ENCODE data around the gene MT1E.

Gene MT1E

DNA sequence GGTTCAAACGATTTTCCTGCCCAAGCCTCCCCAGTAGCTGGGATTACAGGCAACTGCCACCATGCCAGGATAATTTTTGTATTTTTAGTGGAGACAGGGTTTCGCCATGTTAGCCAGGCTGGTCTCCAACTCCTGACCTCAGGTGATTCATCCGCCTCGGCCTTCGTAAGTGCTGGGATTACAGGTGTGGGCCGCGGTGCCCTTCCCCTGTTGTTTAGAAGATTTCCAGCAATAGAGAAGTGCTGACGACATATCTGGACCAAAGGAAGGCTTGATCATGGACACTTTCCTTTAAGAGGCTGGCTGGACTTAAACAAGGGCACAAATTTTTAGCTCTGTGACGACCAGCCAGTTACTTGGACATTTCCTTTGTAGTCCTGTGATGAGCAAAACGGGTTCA is 5.6 kb downstream of the MT1E start:
- ChIA-PET POLR2A (interaction anchor here (1.0 kb wide), 1 partner anchor 23 kb away, joined by 3 read pairs; the partner anchor contains the start of gene MT2A), CTCF (interaction anchor here (0.6 to 1.5 kb wide), 2 partner anchors 54 to 184 kb away, joined by 3 to 6 read pairs; no protein-coding TSS in a partner anchor)
- H3K27ac ChIP-seq (ENCODE audit: extremely low read depth, low read depth, low read length) = no peak overlapping the region
- H3K4me1 ChIP-seq (ENCODE audit: control insufficient read depth, insufficient read depth, low read length) = no peaks in the 10 kb centered on the region; the same call in 1 of the 2 replicates
- no peak overlapping the region for H3K4me3 ChIP-seq (ENCODE audit: low read depth, low read length)
- TF ChIP-seq, protein P1, sequence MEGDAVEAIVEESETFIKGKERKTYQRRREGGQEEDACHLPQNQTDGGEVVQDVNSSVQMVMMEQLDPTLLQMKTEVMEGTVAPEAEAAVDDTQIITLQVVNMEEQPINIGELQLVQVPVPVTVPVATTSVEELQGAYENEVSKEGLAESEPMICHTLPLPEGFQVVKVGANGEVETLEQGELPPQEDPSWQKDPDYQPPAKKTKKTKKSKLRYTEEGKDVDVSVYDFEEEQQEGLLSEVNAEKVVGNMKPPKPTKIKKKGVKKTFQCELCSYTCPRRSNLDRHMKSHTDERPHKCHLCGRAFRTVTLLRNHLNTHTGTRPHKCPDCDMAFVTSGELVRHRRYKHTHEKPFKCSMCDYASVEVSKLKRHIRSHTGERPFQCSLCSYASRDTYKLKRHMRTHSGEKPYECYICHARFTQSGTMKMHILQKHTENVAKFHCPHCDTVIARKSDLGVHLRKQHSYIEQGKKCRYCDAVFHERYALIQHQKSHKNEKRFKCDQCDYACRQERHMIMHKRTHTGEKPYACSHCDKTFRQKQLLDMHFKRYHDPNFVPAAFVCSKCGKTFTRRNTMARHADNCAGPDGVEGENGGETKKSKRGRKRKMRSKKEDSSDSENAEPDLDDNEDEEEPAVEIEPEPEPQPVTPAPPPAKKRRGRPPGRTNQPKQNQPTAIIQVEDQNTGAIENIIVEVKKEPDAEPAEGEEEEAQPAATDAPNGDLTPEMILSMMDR (tag by site-specific recombination; IDR thresholded peaks at IDR 0.05) = no peak
- TF ChIP-seq ZNF843 (tag by site-specific recombination; IDR thresholded peaks at IDR 0.05) = no peak
- no peak for TF ChIP-seq SETDB1 (IDR thresholded peaks at IDR 0.05; ENCODE audit: insufficient read length, low read length)
- TF ChIP-seq ZSCAN30 (tag by site-specific recombination; IDR thresholded peaks at IDR 0.05) = no peak
- no peak for TF ChIP-seq ZNF530 (tag by site-specific recombination; IDR thresholded peaks at IDR 0.05; ENCODE audit: low read depth)
- TF ChIP-seq, protein P2, sequence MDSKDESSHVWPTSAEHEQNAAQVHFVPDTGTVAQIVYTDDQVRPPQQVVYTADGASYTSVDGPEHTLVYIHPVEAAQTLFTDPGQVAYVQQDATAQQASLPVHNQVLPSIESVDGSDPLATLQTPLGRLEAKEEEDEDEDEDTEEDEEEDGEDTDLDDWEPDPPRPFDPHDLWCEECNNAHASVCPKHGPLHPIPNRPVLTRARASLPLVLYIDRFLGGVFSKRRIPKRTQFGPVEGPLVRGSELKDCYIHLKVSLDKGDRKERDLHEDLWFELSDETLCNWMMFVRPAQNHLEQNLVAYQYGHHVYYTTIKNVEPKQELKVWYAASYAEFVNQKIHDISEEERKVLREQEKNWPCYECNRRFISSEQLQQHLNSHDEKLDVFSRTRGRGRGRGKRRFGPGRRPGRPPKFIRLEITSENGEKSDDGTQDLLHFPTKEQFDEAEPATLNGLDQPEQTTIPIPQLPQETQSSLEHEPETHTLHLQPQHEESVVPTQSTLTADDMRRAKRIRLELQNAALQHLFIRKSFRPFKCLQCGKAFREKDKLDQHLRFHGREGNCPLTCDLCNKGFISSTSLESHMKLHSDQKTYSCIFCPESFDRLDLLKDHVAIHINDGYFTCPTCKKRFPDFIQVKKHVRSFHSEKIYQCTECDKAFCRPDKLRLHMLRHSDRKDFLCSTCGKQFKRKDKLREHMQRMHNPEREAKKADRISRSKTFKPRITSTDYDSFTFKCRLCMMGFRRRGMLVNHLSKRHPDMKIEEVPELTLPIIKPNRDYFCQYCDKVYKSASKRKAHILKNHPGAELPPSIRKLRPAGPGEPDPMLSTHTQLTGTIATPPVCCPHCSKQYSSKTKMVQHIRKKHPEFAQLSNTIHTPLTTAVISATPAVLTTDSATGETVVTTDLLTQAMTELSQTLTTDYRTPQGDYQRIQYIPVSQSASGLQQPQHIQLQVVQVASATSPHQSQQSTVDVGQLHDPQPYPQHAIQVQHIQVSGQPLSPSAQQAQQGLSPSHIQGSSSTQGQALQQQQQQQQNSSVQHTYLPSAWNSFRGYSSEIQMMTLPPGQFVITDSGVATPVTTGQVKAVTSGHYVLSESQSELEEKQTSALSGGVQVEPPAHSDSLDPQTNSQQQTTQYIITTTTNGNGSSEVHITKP (tag by site-specific recombination; IDR thresholded peaks at IDR 0.05) = no peak
- TF ChIP-seq HOXD13 (CRISPR knock-in tag; IDR thresholded peaks at IDR 0.05; ENCODE audit: borderline replicate concordance) = no peak
- no peak for TF ChIP-seq ZNF791 (tag by site-specific recombination; IDR thresholded peaks at IDR 0.05)
- TF ChIP-seq ZNF785 (tag by site-specific recombination; IDR thresholded peaks at IDR 0.05) = no peak
- TF ChIP-seq ZNF133 (tag by site-specific recombination; IDR thresholded peaks at IDR 0.05) = no peak
- TF ChIP-seq, protein P3, sequence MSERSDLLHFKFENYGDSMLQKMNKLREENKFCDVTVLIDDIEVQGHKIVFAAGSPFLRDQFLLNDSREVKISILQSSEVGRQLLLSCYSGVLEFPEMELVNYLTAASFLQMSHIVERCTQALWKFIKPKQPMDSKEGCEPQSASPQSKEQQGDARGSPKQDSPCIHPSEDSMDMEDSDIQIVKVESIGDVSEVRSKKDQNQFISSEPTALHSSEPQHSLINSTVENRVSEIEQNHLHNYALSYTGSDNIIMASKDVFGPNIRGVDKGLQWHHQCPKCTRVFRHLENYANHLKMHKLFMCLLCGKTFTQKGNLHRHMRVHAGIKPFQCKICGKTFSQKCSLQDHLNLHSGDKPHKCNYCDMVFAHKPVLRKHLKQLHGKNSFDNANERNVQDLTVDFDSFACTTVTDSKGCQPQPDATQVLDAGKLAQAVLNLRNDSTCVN (tag by site-specific recombination; optimal IDR thresholded peaks at IDR 0.05) = no peak
- no peak for TF ChIP-seq ZNF571 (tag by site-specific recombination; IDR thresholded peaks at IDR 0.05)
- TF ChIP-seq SP7 (tag by site-specific recombination; IDR thresholded peaks at IDR 0.05) = no peak
- TF ChIP-seq ZNF433 (tag by site-specific recombination; IDR thresholded peaks at IDR 0.05; ENCODE audit: low read depth) = no peak
- TF ChIP-seq, protein P4, sequence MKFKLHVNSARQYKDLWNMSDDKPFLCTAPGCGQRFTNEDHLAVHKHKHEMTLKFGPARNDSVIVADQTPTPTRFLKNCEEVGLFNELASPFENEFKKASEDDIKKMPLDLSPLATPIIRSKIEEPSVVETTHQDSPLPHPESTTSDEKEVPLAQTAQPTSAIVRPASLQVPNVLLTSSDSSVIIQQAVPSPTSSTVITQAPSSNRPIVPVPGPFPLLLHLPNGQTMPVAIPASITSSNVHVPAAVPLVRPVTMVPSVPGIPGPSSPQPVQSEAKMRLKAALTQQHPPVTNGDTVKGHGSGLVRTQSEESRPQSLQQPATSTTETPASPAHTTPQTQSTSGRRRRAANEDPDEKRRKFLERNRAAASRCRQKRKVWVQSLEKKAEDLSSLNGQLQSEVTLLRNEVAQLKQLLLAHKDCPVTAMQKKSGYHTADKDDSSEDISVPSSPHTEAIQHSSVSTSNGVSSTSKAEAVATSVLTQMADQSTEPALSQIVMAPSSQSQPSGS (tag by site-specific recombination; IDR thresholded peaks at IDR 0.05; ENCODE audit: low read depth) = no peak
- no peaks in the 10 kb centered on the region for H3K9me3 ChIP-seq (ENCODE audit: control insufficient read depth, insufficient read depth, low read depth, low read length)
- H3K36me3 ChIP-seq (ENCODE audit: control insufficient read depth in 2 of 2, insufficient read depth in 1 of 2, low read length in 2 of 2) = no peaks in the 10 kb centered on the region

DNA sequence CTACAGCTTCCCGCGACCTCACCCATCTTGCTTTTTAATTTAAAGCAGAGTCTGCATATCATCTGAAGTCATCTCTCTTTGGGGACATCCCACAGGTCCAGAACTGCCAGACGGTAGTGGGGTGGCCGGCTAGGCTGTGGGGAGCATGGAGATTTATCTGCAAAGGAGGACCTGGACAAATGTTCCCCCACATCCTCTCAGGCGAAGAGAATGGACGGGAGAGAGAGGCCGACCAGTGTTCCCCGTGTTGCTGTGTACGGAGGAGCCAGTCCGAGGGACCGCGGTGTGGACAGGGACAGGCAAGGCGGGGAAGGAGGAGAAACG is 6.2 kb downstream of the MT1E start:
- Histone ChIP-seq H3K27ac (ENCODE audit: extremely low read depth, low read depth, low read length) (no peak overlapping the region), H3K4me3 (ENCODE audit: low read depth, low read length) (no peak overlapping the region), H3K36me3 (ENCODE audit: control insufficient read depth in 2 of 2, insufficient read depth in 1 of 2, low read length in 2 of 2) (no peaks in the 10 kb centered on the region), H3K4me1 (ENCODE audit: control insufficient read depth, insufficient read depth, low read length) (no peaks in the 10 kb centered on the region; the same call in 1 of the 2 replicates), H3K9me3 (ENCODE audit: control insufficient read depth, insufficient read depth, low read depth, low read length) (no peaks in the 10 kb centered on the region)
- no peak for TF ChIP-seq ZFP41 (tag by site-specific recombination; IDR thresholded peaks at IDR 0.05; ENCODE audit: borderline replicate concordance)
- no peak for TF ChIP-seq KLF16 (tag by site-specific recombination; IDR thresholded peaks at IDR 0.05)
- no peak for TF ChIP-seq ZNF221 (tag by site-specific recombination; IDR thresholded peaks at IDR 0.05; ENCODE audit: borderline replicate concordance)
- no peak for TF ChIP-seq ZNF341 (tag by site-specific recombination; IDR thresholded peaks at IDR 0.05; ENCODE audit: low read depth)
- no peak for TF ChIP-seq ZNF223 (tag by site-specific recombination; IDR thresholded peaks at IDR 0.05)
- TF ChIP-seq, protein P5, sequence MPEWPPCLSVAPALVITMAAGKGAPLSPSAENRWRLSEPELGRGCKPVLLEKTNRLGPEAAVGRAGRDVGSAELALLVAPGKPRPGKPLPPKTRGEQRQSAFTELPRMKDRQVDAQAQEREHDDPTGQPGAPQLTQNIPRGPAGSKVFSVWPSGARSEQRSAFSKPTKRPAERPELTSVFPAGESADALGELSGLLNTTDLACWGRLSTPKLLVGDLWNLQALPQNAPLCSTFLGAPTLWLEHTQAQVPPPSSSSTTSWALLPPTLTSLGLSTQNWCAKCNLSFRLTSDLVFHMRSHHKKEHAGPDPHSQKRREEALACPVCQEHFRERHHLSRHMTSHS (tag by site-specific recombination; IDR thresholded peaks at IDR 0.05) = no peak
- TF ChIP-seq ZNF366 (tag by site-specific recombination; conservative IDR thresholded peaks at IDR 0.05) = no peak
- TF ChIP-seq ZNF324 (tag by site-specific recombination; IDR thresholded peaks at IDR 0.05) = no peak
- ChIA-PET POLR2A (no interaction called here), CTCF (interaction anchor here (0.6 kb wide), 1 partner anchor 183 kb away, joined by 3 read pairs; no protein-coding TSS in a partner anchor)

Measured in HEK293 (cell line).